ES-I3 (cell line): Measurements from ENCODE around the gene THAP11.

Source experiments
- H3K36me3 ChIP-seq: 2 replicates; pipeline ENCODE4 v1.6.1; 2013; ENCODE audit warnings: mild to moderate bottlenecking, low read length, control low read depth, moderate library complexity; ENCODE audit not compliant: insufficient read depth
- H3K4me1 ChIP-seq: 2 replicates; pipeline ENCODE4 v1.6.1; 2013; ENCODE audit warnings: mild to moderate bottlenecking, control low read depth, low read length; ENCODE audit not compliant: insufficient read depth
- H3K9ac ChIP-seq: 2 replicates; pipeline ENCODE4 v1.6.1; 2013; ENCODE audit warnings: low read depth, mild to moderate bottlenecking, low read length, moderate library complexity
- H3K9me3 ChIP-seq: 2 replicates; pipeline ENCODE4 v1.6.1; 2013; ENCODE audit warnings: mild to moderate bottlenecking, low read length, moderate library complexity; ENCODE audit not compliant: control insufficient read depth, insufficient read depth

THAP11 gene

DNA sequence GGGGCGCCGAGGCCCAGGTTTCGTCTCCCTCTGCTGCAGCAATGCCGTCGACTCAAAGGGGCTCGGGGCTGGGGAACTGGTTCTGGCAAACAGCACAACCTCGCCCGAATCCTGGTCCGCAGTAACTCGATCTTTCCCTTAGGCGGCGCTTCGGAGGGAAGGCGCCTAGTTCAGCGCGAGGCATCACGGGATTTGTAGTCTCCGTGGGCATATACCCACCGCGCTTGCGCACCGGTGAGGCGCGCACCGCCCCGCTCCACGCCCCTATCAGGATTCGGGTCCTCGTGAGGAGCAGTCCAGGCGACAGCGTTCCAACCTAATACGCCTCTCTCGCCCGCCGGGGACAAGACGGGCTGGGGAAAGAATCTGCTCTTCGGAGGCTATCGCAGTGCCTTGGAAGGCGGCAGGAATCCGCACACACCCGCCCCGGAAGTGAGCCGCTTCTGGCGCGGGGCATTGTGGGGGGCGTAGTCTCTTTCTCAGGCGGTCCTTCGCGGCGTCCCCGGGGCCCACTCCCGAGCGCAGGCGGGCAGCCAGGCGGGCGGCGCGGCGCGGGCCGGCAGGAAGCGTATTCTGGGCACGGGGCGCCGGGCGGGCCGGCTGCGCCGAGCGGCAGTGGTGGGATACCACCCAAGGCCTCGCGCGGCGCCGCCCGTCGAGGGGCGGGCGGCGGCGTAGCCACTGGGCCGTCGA, at the start of gene THAP11:
TSS of gene THAP11 (plus strand) at position 505 of the 693 bp plus-strand sequence. CDS start 235 bp downstream, outside the sequence.
- no peaks in the 10 kb centered on the region for H3K9me3 ChIP-seq
- H3K9ac ChIP-seq = peak within 1 kb of the TSS; percentile 94
- H3K36me3 ChIP-seq = no peaks in the 10 kb centered on the region
- peaks cover 21% of the 10 kb centered on the region for H3K4me1 ChIP-seq

DNA sequence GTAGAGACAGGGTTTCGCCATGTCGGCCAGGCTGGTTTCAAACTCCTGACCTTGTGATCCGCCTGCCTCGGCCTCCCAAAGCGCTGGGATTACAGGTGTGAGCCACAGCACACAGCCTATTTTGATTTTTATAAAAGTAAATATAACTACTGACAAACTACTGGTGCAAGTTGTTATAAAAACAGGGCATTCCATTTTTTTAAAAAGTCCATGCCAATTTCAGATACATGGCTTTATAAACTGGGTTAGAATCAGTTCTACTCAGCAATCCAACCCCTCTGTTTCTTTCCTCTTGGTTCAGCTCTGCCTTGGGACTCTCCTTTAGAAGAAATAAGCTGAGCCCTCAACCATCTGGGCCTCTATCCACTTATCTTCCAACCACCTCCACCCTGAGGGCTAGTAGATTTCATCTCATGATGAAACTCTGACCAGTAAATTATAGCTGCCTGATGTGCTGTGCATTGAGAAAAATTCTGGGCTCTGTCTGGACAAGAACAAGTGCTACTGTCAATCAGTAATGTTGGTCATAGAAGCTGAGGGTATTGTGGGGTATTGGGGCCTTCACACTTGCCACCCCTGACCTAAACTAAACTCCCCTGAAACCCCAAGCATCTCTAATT, 45.9 kb upstream of the THAP11 start:
- no peaks in the 10 kb centered on the region; the same call in 1 of the 2 replicates for H3K36me3 ChIP-seq
- H3K4me1 ChIP-seq = no peaks in the 10 kb centered on the region
- H3K9ac ChIP-seq = no peak overlapping the region
- no peaks in the 10 kb centered on the region for H3K9me3 ChIP-seq

DNA sequence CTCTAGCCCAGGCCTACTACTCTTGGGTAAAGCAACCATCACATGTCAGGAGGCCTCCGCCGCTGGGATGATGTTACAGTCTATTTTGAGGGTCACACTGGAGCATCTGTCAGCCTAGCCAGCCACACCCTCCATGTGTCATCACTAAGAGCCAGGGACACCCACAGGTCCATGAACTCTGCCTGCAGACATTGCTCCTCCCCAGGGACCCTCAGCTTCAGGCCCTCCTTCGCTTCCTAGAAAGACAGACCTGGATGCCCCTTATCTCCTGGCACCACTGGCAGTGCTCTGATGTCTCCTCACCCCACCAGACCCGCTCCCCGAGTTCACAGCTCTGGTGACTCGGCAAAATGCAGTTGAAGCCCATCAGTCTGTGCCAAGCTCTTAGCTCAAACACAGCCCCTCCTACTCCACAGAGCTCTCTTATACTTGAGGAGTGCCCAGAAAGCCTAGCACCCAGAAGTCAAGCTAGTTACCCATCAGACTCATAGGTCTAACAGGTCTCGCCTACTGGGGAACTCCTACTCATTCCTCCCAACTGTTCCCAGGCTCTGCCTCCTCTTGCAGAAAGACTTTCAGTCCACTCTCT, 41.7 kb upstream of the THAP11 start:
- Histone ChIP-seq H3K9ac (no peak overlapping the region), H3K4me1 (peaks cover 4% of the 10 kb centered on the region; the same call in 1 of the 2 replicates), H3K9me3 (no peaks in the 10 kb centered on the region), H3K36me3 (no peaks in the 10 kb centered on the region; the same call in 1 of the 2 replicates)

DNA sequence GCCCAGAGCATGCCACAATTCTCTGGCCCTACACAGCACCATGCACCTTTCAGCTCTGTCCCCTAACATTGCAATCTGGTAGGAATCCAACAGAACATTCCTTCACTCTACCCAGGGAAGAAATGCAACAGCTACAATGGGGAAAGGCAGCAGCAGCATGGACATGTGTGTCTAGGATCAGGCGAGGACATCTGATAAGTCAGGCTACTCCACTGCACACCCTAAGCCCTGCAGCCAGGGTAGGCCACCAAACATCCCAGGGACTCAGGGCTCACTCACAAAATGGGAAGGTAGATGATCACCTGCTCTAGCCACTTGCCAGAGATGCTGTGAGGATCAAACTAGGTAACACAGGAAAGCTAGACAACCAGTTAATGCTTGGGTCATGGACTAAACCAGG, 40.9 kb upstream of the THAP11 start:
- Histone ChIP-seq H3K4me1 (peaks cover 6% of the 10 kb centered on the region; the same call in 1 of the 2 replicates), H3K9ac (no peak overlapping the region), H3K9me3 (no peaks in the 10 kb centered on the region), H3K36me3 (no peaks in the 10 kb centered on the region; the same call in 1 of the 2 replicates)

DNA sequence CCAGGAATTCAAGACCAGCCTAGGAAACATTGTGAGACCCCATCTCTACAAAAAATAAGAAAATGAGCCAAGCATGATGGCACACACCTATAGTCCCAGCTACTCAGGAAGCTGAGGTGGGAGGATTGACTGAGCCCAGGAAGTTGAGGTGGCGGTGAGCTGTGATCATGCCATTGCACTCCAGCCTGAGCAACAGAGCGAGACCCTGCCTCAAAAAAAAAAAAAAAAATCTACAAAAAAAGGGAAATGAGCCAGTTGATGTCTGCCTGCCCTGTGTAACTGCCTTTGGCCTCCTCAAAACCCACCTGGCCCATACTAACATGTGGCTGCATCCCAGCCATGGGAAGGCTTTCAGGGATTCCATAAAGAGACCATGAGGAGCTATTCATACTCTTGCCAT, 40.2 kb upstream of the THAP11 start:
- no peaks in the 10 kb centered on the region; the same call in 1 of the 2 replicates for H3K36me3 ChIP-seq
- H3K4me1 ChIP-seq = peaks cover 6% of the 10 kb centered on the region; the same call in 1 of the 2 replicates
- H3K9me3 ChIP-seq = no peaks in the 10 kb centered on the region
- H3K9ac ChIP-seq = no peak overlapping the region

DNA sequence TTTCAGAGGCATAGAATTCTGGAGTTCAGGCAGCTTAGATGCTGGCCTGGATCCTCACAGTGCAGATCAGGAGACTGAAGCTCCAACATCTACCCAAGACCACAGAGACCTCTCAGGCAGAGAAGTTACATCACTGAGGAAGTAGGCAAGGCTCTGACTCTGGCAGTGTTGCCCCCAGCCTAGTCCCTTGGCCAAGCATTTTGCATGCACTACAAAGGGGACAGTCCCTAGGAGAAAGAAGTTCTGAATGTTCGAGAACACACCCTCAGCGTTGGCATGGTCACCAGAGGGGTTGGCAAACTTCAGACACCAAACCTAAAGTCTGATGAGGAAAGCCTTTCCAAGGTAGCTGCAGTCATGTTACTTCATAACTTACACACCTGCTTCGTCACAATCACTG, 38.2 kb upstream of the THAP11 start:
- no peaks in the 10 kb centered on the region for H3K9me3 ChIP-seq
- H3K4me1 ChIP-seq = peaks cover 6% of the 10 kb centered on the region; the same call in 1 of the 2 replicates
- H3K36me3 ChIP-seq = no peaks in the 10 kb centered on the region; the same call in 1 of the 2 replicates
- H3K9ac ChIP-seq = no peak overlapping the region

DNA sequence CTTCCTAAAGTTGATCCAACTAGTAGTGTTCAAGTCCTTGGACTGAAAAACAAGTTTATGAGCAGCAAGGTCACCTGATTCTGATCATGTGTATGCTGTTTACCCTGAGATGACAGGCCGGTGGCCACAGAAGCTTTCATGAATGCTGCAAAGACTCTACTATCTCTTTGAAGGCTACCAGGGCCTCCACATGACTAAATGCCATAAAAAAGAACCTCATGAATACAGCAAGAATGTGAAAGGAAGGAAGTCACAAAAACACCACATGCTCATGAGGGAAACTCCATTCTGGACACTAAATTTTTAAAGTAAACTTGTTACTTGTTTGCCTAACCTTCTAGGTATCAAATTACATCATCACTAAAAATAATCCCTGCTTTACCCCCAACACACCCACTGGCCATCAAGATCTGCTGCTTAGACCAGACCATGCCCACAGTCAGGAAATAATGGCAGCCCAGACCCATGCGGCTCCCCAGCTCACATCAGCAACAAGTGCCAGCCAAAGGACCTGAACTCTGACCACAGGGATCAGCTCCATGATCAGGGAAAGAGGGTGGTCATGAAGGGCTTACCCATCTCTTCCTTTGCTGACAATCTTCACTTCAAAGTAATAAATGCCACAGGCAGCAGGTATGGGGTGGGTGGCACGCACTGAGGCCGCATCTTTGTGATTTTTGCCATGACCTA, 37.1 kb upstream of the THAP11 start:
- H3K4me1 ChIP-seq = peaks cover 6% of the 10 kb centered on the region; the same call in 1 of the 2 replicates
- H3K36me3 ChIP-seq = no peaks in the 10 kb centered on the region; the same call in 1 of the 2 replicates
- peak overlapping the region; percentile 89; the same call in 1 of the 2 replicates for H3K9ac ChIP-seq
- no peaks in the 10 kb centered on the region for H3K9me3 ChIP-seq

DNA sequence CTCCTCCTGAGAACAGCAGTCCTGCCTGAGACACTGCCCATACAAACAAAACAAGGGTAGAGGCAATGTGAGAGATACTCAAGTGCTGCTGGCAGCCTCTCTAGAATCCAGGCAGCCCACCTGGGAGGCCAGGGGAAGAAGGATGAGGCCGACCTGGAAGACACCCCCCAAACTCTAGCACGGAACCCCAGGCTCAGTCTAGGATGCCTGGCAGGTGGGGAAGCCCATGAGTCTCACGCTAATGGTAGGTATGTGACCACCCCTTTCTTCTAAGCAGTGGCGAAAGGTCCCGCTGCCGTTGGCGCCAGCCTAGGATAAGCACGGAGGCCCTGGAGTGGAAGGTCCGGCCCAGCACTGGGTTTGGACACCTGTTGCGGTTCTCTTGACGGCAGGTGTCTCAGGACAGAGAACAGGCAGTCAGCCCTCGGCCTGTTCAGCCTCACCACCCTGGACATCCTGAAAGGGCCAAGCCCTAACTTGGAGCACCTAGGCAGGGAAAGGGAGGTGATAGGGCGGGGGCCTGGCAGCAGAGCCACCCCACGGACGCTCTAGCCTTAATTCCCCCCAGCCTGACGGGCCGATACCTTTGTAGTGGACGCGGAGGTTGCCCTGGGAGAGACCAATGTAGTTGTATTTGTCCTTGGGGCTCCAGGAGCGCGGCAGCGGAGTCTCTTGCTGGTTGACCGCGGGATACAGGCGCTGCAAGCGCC, 36.2 kb upstream of the THAP11 start:
- Histone ChIP-seq H3K9me3 (no peaks in the 10 kb centered on the region), H3K36me3 (no peaks in the 10 kb centered on the region; the same call in 1 of the 2 replicates), H3K9ac (peak overlapping the region; percentile 89), H3K4me1 (peaks cover 6% of the 10 kb centered on the region; the same call in 1 of the 2 replicates)

DNA sequence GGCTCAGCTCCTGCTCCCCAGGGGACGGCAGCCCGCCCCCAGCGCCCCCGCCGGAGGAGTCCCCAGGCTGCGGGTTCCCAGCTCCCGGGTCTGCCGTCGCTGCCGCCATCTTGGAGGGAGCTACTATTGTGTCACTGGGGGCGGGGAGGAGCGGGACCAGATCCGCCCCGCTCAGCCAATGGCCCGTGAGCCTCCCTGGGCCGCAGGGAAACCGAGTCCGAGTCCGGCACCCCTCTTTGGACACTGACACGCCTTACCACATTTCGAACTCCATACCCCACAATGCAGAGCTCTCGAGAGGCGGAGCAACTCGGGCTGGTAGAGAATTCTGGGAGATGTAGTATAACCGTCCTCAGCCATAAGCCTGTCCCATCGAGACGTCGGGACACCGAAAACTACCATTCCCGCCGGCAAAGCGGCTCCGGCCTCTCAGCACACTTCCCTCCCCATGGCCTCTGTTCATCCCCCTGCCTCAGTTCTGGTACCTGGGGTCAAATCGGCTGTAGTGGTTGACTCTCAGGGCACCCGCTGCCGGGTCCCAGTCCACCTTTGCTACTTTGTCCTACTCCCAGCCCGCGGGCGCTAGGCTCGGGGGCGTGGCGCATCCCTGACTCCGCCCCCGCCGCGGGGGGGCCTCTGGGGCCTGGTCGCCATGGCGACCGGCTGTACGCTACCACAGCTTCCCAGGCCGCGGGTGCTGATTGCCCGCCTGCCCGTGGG, 35.5 kb upstream of the THAP11 start, which contains the start of the genes RANBP10 and TSNAXIP1:
TSS of gene RANBP10 (minus strand) at position 133 of the 720 bp plus-strand sequence. CDS start at position 109, 24 bp downstream.
TSS of gene TSNAXIP1 (plus strand) at position 462 of the 720 bp plus-strand sequence. CDS start 261 bp downstream, outside the sequence.
- Histone ChIP-seq H3K4me1 (peaks cover 6% of the 10 kb centered on the region; the same call in 1 of the 2 replicates), H3K36me3 (no peaks in the 10 kb centered on the region; the same call in 1 of the 2 replicates), H3K9me3 (no peaks in the 10 kb centered on the region), H3K9ac (peak within 1 kb of the TSS; percentile 89)

DNA sequence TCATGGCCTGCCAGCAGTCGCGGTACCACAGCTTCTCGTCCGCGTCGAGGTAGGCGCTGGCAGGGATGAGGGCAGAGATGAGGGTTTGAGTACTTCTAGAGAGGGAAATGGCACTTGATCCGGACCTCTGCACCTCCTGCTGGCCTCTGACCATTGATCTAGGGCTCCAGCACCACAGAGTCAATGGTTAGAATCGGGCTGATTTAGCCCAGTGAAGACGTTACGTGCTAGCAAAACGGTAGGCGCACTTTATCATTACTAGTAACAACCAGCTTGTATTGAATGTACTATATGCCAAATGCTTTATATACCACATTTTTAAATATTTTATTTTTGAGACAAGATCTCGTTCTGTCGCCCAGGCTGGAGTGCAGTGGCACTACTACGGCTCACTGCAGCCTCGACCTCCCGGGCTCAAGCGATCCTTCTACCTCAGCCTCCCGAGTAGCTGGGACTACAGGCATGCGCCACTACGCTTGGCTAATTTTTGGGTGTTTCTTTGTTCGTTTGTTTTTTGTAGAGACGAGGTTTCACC, 34.9 kb upstream of the THAP11 start:
- peak overlapping the region; percentile 71; the same call in 1 of the 2 replicates for H3K9ac ChIP-seq
- no peaks in the 10 kb centered on the region; the same call in 1 of the 2 replicates for H3K36me3 ChIP-seq
- peaks cover 6% of the 10 kb centered on the region; the same call in 1 of the 2 replicates for H3K4me1 ChIP-seq
- no peaks in the 10 kb centered on the region for H3K9me3 ChIP-seq

DNA sequence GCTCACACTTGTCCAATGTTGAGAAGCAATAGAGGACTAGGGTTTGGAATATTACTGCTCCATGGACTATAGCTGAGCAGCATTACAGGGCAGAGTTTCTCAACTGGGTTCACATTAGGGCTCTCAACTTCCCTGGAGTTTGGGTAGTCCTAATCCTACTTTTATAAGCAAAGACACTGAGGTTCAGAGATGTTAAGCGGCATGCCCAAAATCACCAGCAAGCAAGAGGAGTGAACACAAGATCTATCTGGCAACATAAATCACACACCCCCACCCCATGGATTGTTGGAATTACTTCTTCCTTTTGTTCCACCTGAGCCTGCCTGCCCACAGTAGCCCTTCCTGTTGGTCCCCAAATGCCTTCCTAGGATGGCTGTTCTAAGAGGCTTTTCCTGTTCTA, 30.2 kb upstream of the THAP11 start:
- Histone ChIP-seq H3K9me3 (no peaks in the 10 kb centered on the region), H3K36me3 (no peaks in the 10 kb centered on the region), H3K9ac (no peak overlapping the region), H3K4me1 (no peaks in the 10 kb centered on the region)

DNA sequence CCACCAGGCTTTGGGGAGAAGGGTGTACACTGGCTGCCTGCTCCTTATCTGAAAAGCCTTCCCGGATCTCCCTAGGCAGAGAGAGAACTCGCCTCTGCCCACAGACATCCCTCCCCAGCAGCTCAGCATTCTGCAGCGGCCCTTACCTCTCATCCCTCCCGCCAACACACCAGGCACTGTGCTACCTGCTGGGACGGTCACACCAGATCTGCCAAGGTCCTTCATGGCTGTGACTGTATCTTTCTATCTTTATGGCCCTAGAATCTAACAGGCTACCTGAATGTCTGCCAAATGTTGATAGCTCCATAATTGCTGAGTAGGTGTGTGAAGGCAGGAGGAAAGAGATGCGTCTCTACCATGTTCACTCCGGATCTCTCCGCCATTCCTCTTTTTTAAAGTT, 27.6 kb upstream of the THAP11 start:
- H3K36me3 ChIP-seq = no peaks in the 10 kb centered on the region
- no peaks in the 10 kb centered on the region for H3K9me3 ChIP-seq
- H3K4me1 ChIP-seq = no peaks in the 10 kb centered on the region
- H3K9ac ChIP-seq = no peak overlapping the region
